Right lobe of liver (tissue), 4 donors: ENCODE measurements around the gene AFDN.

Experiments used
- POLR2A ChIP-seq: fragments of 450-650 bp; IDR thresholded peaks from one replicate; pipeline ENCODE4 v1.6.1; 2017; ENCODE audit warnings: antibody characterized with exemption, mild to moderate bottlenecking
- TF ChIP-seq, protein P1 (sequence below), 4 donors: fragments of 200-600 bp in 3 of 4; fragments of 450-650 bp in 1 of 4; IDR thresholded peaks; one replicate each; pipeline versions ENCODE4 v1.5.1 to v1.8.0; 2016 to 2022; ENCODE audit warnings: antibody characterized with exemption in 4 of 4, mild to moderate bottlenecking in 2 of 4
- donor health status: DM: no; HTN: no; CAD: no.
- donor health status: DM: no; HTN: no; CAD: no.
- donor health status: DM: no; HTN: yes; CAD: no.

- TF ChIP-seq POLR2A = peak; percentile 26
- TF ChIP-seq, protein P1, sequence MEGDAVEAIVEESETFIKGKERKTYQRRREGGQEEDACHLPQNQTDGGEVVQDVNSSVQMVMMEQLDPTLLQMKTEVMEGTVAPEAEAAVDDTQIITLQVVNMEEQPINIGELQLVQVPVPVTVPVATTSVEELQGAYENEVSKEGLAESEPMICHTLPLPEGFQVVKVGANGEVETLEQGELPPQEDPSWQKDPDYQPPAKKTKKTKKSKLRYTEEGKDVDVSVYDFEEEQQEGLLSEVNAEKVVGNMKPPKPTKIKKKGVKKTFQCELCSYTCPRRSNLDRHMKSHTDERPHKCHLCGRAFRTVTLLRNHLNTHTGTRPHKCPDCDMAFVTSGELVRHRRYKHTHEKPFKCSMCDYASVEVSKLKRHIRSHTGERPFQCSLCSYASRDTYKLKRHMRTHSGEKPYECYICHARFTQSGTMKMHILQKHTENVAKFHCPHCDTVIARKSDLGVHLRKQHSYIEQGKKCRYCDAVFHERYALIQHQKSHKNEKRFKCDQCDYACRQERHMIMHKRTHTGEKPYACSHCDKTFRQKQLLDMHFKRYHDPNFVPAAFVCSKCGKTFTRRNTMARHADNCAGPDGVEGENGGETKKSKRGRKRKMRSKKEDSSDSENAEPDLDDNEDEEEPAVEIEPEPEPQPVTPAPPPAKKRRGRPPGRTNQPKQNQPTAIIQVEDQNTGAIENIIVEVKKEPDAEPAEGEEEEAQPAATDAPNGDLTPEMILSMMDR (IDR thresholded peaks at IDR 0.05) = no peak
These were observed 106.0 kb downstream of the AFDN start for GRCh38 chr6:167932468-167933276.
